Mesendoderm (in vitro differentiated cells): ENCODE measurements around the gene MAT1A.

Source experiments
- DNase-seq: peaks from one replicate; pipeline ENCODE4 v3.0.0; 2013
- H2AK5ac ChIP-seq: 2 replicates; pipeline ENCODE4 v1.6.1; 2013; ENCODE audit warnings: low read length, inconsistent platforms
- H2BK120ac ChIP-seq: 2 replicates; pipeline ENCODE4 v1.6.1; 2013; ENCODE audit warnings: low read depth, mild to moderate bottlenecking, low read length, moderate library complexity, mixed read lengths
- H2BK15ac ChIP-seq: replicated peaks from 2 replicates; pipeline ENCODE4 v1.6.1; 2013; ENCODE audit warnings: low read depth, mild to moderate bottlenecking, moderate library complexity
- H2BK5ac ChIP-seq: 2 replicates; pipeline ENCODE4 v1.6.1; 2013; ENCODE audit warnings: low read length, inconsistent platforms
- H3K18ac ChIP-seq: 2 replicates; pipeline ENCODE4 v1.6.1; 2013; ENCODE audit warnings: mild to moderate bottlenecking, low read length, mixed read lengths
- H3K23ac ChIP-seq: one replicate; pipeline ENCODE4 v1.6.1; 2013; ENCODE audit warnings: low read length
- H3K27ac ChIP-seq: 2 replicates; pipeline ENCODE4 v1.5.1; 2013; ENCODE audit warnings: low read depth, mild to moderate bottlenecking, inconsistent platforms, low read length, moderate library complexity
- H3K27me3 ChIP-seq: 2 replicates; pipeline ENCODE4 v1.6.1; 2013; ENCODE audit warnings: low read length, control low read depth, mild to moderate bottlenecking, inconsistent platforms; ENCODE audit not compliant: insufficient read depth, poor library complexity
- H3K36me3 ChIP-seq: 2 replicates; pipeline ENCODE4 v1.6.1; 2013; ENCODE audit warnings: low read length, inconsistent platforms; ENCODE audit not compliant: control insufficient read depth, insufficient read depth
- H3K4ac ChIP-seq: one replicate; pipeline ENCODE4 v1.6.1; 2013; ENCODE audit warnings: low read depth, mild to moderate bottlenecking, low read length, moderate library complexity
- H3K4me1 ChIP-seq: 2 replicates; pipeline ENCODE4 v1.6.1; 2013; ENCODE audit warnings: low read depth, low read length, inconsistent platforms; ENCODE audit not compliant: control insufficient read depth
- H3K4me2 ChIP-seq: 2 replicates; pipeline ENCODE4 v1.6.1; 2013; ENCODE audit warnings: low read length
- H3K4me3 ChIP-seq: 2 replicates; pipeline ENCODE4 v1.5.1; 2013; ENCODE audit warnings: mild to moderate bottlenecking, low read length
- H3K56ac ChIP-seq: one replicate; pipeline ENCODE4 v1.6.1; 2013; ENCODE audit warnings: low read length
- H3K79me1 ChIP-seq: 2 replicates; pipeline ENCODE4 v1.6.1; 2013; ENCODE audit warnings: low read length, inconsistent platforms
- H3K79me2 ChIP-seq: 2 replicates; pipeline ENCODE4 v1.6.1; 2013; ENCODE audit warnings: mild to moderate bottlenecking, low read length; ENCODE audit not compliant: control insufficient read depth, insufficient read depth
- H3K9ac ChIP-seq: 2 replicates; pipeline ENCODE4 v1.6.1; 2013; ENCODE audit warnings: low read length, inconsistent platforms
- H4K5ac ChIP-seq: one replicate; pipeline ENCODE4 v1.6.1; 2013; ENCODE audit warnings: low read length
- H4K8ac ChIP-seq: one replicate; pipeline ENCODE4 v1.6.1; 2013; ENCODE audit warnings: low read depth, mild to moderate bottlenecking, control low read depth, low read length, moderate library complexity
- WGBS: extraction: QIAGEN DNeasy Blood & Tissue Kit; methylation state at CpG from one replicate; pipeline ENCODE4 v1.1.7; 2013; ENCODE audit warnings: low lambda C conversion rate, missing lambda C conversion rate; ENCODE audit not compliant: insufficient coverage; ENCODE audit errors: extremely low coverage; 5-methylcytosine and 5-hydroxymethylcytosine counted together

MAT1A gene

DNA sequence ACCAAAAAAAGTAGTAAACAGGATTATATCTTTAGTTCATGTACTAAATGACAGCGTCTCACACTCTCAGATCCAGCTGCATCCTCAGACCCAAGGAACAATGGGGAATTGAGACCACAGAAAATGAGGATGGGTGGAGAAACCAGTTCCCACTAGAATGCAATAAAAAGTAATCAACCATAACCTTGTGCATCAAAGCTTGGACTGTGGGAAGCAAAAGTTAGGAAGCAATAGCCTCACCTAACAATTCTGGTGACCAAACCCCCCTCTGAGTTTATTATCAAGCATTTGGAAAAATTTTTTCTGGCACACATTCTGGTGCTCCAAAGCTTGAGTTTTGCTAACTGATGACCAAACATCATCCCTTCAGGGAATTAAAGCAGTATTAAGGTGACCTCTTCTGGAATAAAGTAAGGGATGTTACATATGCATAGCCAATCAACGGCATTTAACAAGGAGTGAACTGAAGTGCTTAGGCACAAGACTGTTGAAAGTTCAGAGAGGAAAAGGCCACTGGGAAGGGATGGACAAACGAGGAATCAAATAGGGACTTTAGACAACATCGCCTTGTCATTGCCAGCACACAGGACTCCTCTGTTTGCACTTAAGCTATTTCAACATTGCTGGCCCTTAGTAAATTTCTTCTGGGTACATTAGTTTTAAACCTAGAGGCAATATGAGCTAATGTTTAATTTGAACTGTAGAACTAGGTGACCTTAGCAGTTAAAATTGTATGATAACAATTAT is 1.2 kb upstream of the MAT1A start:
- Histone ChIP-seq H3K4ac (no peak overlapping the region), H2BK15ac (no peak overlapping the region), H3K4me3 (no peak overlapping the region), H3K56ac (no peak overlapping the region), H3K9ac (no peak overlapping the region), H3K36me3 (no peaks in the 10 kb centered on the region), H3K27me3 (no peaks in the 10 kb centered on the region), H3K4me2 (no peak overlapping the region), H3K23ac (no peak overlapping the region), H3K79me1 (no peaks in the 10 kb centered on the region), H3K4me1 (peaks cover 2% of the 10 kb centered on the region), H2BK120ac (no peak overlapping the region), H4K5ac (no peak overlapping the region), H3K79me2 (no peaks in the 10 kb centered on the region), H3K18ac (no peak overlapping the region), H2BK5ac (no peak overlapping the region), H4K8ac (no peak overlapping the region), H2AK5ac (no peak overlapping the region), H3K27ac (no peak overlapping the region)
- no CpG with 5 or more reads among the region's 4 CpGs for WGBS
- DNase-seq = no peak

- no peak overlapping the region for H3K4me2 ChIP-seq
- no CpG with 5 or more reads among the region's 5 CpGs for WGBS
- H3K9ac ChIP-seq = no peak overlapping the region
Measured at GRCh38 chr10:80288849-80289248, 609 bp downstream of the MAT1A start.

GRCh38 chr10:80284522-80284921 is 4.9 kb downstream of the MAT1A start:
- Histone ChIP-seq H3K18ac (no peak overlapping the region), H3K79me2 (no peaks in the 10 kb centered on the region), H3K4me2 (no peak overlapping the region), H2AK5ac (no peak overlapping the region), H2BK120ac (no peak overlapping the region), H3K4me1 (no peaks in the 10 kb centered on the region), H3K79me1 (no peaks in the 10 kb centered on the region), H4K5ac (no peak overlapping the region), H2BK5ac (no peak overlapping the region), H3K4ac (no peak overlapping the region), H3K23ac (no peak overlapping the region), H4K8ac (no peak overlapping the region), H3K27me3 (no peaks in the 10 kb centered on the region), H3K27ac (no peak overlapping the region), H3K4me3 (no peak overlapping the region), H3K36me3 (no peaks in the 10 kb centered on the region), H2BK15ac (no peak overlapping the region), H3K9ac (no peak overlapping the region), H3K56ac (no peak overlapping the region)
- WGBS = no CpG with 5 or more reads among the region's 1 CpG
- no peak for DNase-seq

More at GRCh38 chr10:80288849-80289248, 609 bp downstream of the MAT1A start:
- Histone ChIP-seq H3K18ac (no peak overlapping the region), H3K4me1 (peaks cover 2% of the 10 kb centered on the region), H3K23ac (no peak overlapping the region), H3K4ac (no peak overlapping the region), H3K79me1 (no peaks in the 10 kb centered on the region), H3K27me3 (no peaks in the 10 kb centered on the region), H2BK120ac (no peak overlapping the region), H3K27ac (no peak overlapping the region), H2BK15ac (no peak overlapping the region), H4K8ac (no peak overlapping the region), H3K36me3 (no peaks in the 10 kb centered on the region), H3K4me3 (no peak overlapping the region), H2BK5ac (no peak overlapping the region), H3K79me2 (no peaks in the 10 kb centered on the region), H3K56ac (no peak overlapping the region), H2AK5ac (no peak overlapping the region), H4K5ac (no peak overlapping the region)
- DNase-seq = peak; percentile 24

- Histone ChIP-seq H3K9ac (no peak overlapping the region), H4K5ac (no peak overlapping the region), H3K79me2 (no peaks in the 10 kb centered on the region), H3K4ac (no peak overlapping the region), H2AK5ac (no peak overlapping the region), H3K27me3 (no peaks in the 10 kb centered on the region), H3K18ac (no peak overlapping the region), H2BK15ac (no peak overlapping the region), H3K56ac (no peak overlapping the region), H2BK5ac (no peak overlapping the region), H2BK120ac (no peak overlapping the region), H3K4me2 (no peak overlapping the region), H3K79me1 (no peaks in the 10 kb centered on the region), H3K27ac (no peak overlapping the region), H3K36me3 (no peaks in the 10 kb centered on the region), H4K8ac (no peak overlapping the region), H3K4me3 (no peak overlapping the region), H3K4me1 (no peaks in the 10 kb centered on the region), H3K23ac (no peak overlapping the region)
- no peak for DNase-seq
- no CpG with 5 or more reads among the region's 14 CpGs for WGBS
Measured at GRCh38 chr10:80283536-80284199, 5.8 kb downstream of the MAT1A start.

DNA sequence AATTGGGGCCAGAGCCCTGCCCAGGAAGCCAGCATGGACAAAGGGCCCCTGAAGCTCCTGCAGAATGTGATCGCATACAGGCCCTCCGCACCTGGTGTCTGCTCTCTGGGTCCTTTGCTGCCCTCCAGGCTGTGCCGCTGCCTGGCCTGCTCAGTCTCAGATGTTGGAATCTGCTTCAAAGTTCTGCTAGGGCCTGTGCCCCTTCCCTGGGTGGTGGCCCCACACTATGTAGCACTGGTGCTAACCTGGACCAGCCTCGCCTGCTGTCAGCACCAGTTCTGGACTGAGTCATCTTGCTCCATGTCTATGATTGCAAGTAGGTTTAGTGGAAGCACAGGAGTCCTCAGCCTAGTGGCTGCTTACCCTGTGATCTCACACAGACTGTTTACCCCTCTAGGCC is 6.3 kb downstream of the MAT1A start:
- H3K4me1 ChIP-seq = no peaks in the 10 kb centered on the region
- no peak overlapping the region for H3K18ac ChIP-seq
- H4K8ac ChIP-seq = no peak overlapping the region

More for the DNA sequence above, 6.3 kb downstream of the MAT1A start:
- Histone ChIP-seq H3K79me1 (no peaks in the 10 kb centered on the region), H3K4me2 (no peak overlapping the region), H3K27me3 (no peaks in the 10 kb centered on the region), H3K79me2 (no peaks in the 10 kb centered on the region), H3K27ac (no peak overlapping the region), H3K23ac (no peak overlapping the region), H2BK120ac (no peak overlapping the region), H2AK5ac (no peak overlapping the region), H3K4me3 (no peak overlapping the region), H4K5ac (no peak overlapping the region), H3K36me3 (no peaks in the 10 kb centered on the region), H3K56ac (no peak overlapping the region), H3K4ac (no peak overlapping the region), H2BK15ac (no peak overlapping the region), H2BK5ac (no peak overlapping the region), H3K9ac (no peak overlapping the region)
- WGBS = no CpG with 5 or more reads among the region's 4 CpGs
- DNase-seq = no peak
